HG02642 (cell line): ENCODE data around the gene TPT1.
"Not testable (repeated sequence)": the region's sequence is repeated elsewhere in the genome, so short reads cannot be mapped to it uniquely, and the experiment has no call there.

ENCODE experiments used
- ATAC-seq: cut with Tn5 transposase; IDR thresholded peaks from one replicate; pipeline ENCODE4 v1.9.1; 2021; ENCODE audit warnings: mild to moderate bottlenecking; ENCODE audit not compliant: unreplicated experiment, poor library complexity

TPT1 gene

GRCh38 chr13:45368571-45368970 lies 27.6 kb upstream of the TPT1 start:
- ATAC-seq: no peak

- no peak for ATAC-seq
Observed at GRCh38 chr13:45368005-45368404, 27.0 kb upstream of the TPT1 start.

DNA sequence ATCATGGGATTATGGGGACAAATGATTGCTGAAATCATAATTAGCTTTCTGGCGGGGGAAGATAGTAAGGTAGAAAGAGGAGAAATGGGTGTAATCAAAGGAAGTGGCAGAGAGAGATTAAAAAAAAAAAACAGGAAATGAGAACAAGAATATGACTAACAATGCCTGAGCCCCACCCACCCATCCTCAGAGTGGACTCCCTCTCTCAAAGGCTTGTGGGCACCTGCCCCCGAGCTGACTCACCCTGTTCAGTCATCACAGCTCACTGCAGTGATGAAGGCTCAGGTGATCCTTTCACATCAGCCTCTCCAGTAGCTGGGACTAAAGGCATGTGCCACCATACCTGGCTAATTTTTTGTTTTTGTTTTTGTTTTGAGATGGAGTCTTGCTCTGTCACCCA lies 26.4 kb upstream of the TPT1 start:
- peak; percentile 93 for ATAC-seq

GRCh38 chr13:45365558-45365885 lies 24.5 kb upstream of the TPT1 start:
- no peak for ATAC-seq

GRCh38 chr13:45364876-45365557 lies 24.0 kb upstream of the TPT1 start:
- no peak for ATAC-seq

DNA sequence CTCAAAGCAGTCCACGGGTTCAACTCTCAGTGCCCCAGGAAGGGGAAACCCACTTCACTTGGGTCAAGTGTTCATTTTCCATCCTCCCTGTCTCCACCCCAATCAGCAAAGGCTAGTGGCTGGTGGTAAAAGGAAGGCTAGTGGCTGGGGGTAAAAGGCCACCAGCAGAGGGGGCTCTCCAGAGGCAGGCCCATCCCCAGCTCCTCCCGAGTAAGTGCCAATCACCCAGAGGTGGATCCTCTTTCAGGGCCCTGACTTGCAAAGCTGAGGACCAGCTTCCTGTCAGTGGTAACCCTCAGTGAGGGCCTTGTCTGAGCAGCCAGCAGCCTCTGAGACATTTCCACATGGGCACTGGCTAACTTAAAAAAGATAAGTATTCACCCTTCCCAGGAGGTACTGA lies 22.0 kb upstream of the TPT1 start:
- ATAC-seq: no peak

DNA sequence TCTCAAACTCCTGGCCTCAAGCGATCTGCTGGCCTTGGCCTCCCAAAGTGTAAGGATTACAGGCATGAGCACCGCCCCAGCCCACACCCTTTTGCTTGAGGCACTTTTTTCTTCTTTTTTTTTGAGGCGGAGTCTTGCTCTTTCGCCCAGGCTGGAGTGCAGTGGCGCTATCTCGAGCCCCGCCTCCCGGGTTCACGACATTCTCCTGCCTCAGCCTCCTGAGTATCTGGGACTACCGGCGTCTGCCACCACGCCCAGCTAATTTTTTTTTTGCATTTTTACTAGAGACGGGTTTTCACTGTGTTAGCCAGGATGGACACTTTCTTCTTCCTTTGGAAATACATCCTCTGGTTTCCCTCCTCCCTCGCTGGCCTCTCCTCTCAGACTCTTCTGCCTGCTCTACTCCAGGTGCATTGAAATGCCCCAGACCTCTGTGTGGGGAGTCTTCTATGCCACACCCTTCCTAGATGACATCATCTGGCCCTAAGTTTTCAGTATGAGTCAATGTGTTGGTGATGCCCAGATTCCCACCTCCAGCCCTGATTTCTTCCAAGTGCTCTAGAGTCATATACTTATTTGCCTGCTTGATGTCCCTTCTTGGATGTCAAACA lies 20.7 kb upstream of the TPT1 start:
- ATAC-seq: no peak

- no peak for ATAC-seq
Observed at GRCh38 chr13:45356966-45357672, 16.1 kb upstream of the TPT1 start.

GRCh38 chr13:45353895-45354294 lies 12.9 kb upstream of the TPT1 start:
- ATAC-seq: no peak

DNA sequence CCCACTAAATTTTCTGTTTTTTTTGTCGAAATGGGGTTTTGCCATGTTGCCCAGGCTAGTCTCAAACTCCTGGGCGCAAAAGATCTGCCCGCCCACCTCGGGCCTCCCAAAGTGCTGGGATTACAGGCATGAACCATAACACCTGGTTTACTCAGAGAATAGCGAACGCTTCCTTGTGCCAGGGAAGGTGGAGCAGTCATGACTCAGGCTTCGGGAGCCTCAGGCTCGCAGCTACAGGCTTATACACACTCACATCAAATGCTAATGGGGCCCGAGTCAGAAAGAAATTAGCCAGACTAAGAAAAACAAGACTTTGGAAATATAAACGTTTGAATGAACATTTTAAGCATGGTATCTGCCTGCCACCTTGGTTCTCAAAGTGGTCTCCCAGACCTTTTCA lies 11.0 kb upstream of the TPT1 start:
- no peak for ATAC-seq

DNA sequence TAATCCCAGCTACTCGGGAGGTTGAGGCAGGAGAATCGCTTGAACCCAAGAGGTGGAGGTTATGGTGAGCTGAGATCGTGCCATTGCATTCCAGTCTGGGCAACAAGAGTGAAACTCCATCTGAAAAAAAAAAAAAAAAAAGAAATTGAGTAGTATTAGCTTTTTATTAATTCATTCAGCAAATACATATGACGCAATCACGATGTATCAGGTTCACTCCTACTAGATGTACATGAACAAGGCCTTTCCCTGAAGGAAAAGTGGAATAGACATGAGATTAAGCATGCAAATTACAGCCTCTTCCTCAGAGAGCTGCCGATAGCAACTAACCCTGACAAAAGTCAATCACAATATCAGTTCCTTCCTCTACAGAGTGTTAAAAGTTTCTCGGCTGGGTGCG lies 9.2 kb upstream of the TPT1 start:
- no peak for ATAC-seq

- no peak for ATAC-seq
Observed at GRCh38 chr13:45349438-45349837, 8.5 kb upstream of the TPT1 start.

- ATAC-seq: not testable (repeated sequence)
Observed at GRCh38 chr13:45344064-45344463, 3.1 kb upstream of the TPT1 start.

- ATAC-seq: not testable (repeated sequence)
Observed at GRCh38 chr13:45343102-45343501, 2.1 kb upstream of the TPT1 start.

GRCh38 chr13:45342668-45343067 lies 1.7 kb upstream of the TPT1 start:
- ATAC-seq: not testable (repeated sequence)

DNA sequence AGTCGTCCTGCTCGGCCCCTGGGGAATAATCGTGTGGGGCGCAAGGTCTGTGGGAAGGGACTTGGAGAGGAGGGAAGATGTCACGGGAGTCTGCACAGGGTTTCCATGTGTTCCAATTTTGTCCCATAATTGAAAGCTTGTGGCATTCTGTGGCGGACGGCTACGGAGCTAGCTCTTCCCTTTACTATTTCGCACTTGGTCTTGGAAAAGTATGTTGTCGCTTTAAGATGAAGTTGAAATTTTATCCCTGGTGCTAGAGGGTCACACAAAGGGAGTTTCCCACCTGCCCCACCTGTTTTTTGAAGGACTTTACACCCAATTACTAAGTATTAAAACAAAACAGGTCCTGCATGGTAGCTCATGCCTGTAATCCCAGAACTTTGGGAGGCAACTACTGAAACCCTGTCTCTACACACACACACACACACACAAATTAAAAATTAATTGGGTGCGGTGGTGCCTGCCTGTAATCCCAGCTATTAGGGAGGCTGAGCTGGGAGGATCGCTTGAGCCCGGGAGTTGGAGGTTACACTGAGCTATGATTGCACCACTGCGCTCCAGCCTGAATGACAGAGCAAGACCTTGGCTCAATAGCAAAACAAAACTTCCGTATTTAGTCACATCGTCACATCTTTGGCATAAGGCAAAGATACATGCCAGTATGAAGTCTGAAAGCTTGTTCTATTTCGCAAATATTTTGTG lies 967 bp upstream of the TPT1 start:
- ATAC-seq: no peak

GRCh38 chr13:45340422-45341033 lies 455 bp downstream of the TPT1 start:
- ATAC-seq: peak; percentile 40

GRCh38 chr13:45339867-45340266 lies 1.1 kb downstream of the TPT1 start:
- ATAC-seq: no peak

GRCh38 chr13:45339399-45339798 lies 1.6 kb downstream of the TPT1 start:
- no peak for ATAC-seq

GRCh38 chr13:45337803-45338202 lies 3.2 kb downstream of the TPT1 start:
- no peak for ATAC-seq

GRCh38 chr13:45337395-45337794 lies 3.6 kb downstream of the TPT1 start:
- ATAC-seq: no peak
